ENCODE results near the gene RBM48.
"Not testable (repeated sequence)": the region's sequence is repeated elsewhere in the genome, so short reads cannot be mapped to it uniquely, and the experiment has no call there.

DNA sequence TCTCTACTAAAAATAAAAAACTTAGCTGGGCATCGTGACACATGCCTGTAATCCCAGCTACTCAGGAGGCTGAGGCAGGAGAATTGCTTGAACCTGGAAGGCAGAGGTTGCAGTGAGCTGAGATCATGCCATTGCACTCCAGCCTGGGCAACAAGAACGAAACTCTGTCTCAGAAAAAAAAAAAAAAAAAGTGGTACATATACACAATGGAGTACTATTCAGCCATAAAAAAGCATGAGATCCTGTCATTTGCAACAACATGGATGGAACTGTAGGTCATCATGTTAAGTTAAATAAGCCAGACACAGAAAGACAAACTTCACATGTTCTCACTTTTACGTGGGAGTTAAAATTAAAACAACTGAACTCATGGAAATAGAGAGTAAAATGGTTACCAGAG, 14.9 kb downstream of the RBM48 start:
- TF ChIP-seq EP300, POLR2AphosphoS5 (IDR thresholded peaks at IDR 0.05): not testable (repeated sequence)
- TF ChIP-seq, protein P1, sequence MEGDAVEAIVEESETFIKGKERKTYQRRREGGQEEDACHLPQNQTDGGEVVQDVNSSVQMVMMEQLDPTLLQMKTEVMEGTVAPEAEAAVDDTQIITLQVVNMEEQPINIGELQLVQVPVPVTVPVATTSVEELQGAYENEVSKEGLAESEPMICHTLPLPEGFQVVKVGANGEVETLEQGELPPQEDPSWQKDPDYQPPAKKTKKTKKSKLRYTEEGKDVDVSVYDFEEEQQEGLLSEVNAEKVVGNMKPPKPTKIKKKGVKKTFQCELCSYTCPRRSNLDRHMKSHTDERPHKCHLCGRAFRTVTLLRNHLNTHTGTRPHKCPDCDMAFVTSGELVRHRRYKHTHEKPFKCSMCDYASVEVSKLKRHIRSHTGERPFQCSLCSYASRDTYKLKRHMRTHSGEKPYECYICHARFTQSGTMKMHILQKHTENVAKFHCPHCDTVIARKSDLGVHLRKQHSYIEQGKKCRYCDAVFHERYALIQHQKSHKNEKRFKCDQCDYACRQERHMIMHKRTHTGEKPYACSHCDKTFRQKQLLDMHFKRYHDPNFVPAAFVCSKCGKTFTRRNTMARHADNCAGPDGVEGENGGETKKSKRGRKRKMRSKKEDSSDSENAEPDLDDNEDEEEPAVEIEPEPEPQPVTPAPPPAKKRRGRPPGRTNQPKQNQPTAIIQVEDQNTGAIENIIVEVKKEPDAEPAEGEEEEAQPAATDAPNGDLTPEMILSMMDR (IDR thresholded peaks at IDR 0.05), result not testable (repeated sequence)
